Astrocyte of the spinal cord (primary cell): Measurements from ENCODE around the gene AURKA.

Source experiments
- DNase-seq: peaks from one replicate; pipeline ENCODE4 v3.0.0; 2011; ENCODE audit warnings: low read depth, low spot score
- H3K4me3 ChIP-seq: 2 replicates; pipeline ENCODE4 v1.5.1; 2011; ENCODE audit warnings: low read depth, mild to moderate bottlenecking, low read length, moderate library complexity
- CTCF ChIP-seq: IDR thresholded peaks from 2 replicates; pipeline ENCODE4 v1.5.1; 2012; ENCODE audit warnings: low read depth, mild to moderate bottlenecking, low read length, inconsistent platforms
- in situ Hi-C: cut with HindIII; loops from 2 replicates; pipeline ENCODE4 v1.10.0; 2017; ENCODE audit warnings: low sequenced_read_pairs

The AURKA gene

GRCh38 chr20:56386219-56386618, 5.8 kb downstream of the AURKA start:
- no peak for DNase-seq
- in situ Hi-C loops = no loop called here
- TF ChIP-seq CTCF = no peak
- H3K4me3 ChIP-seq = no peak overlapping the region

- no peak for DNase-seq
- no peak overlapping the region for H3K4me3 ChIP-seq
- in situ Hi-C loops = no loop called here
- TF ChIP-seq CTCF = no peak
Observed at GRCh38 chr20:56385130-56385529, 6.9 kb downstream of the AURKA start.

- no peak overlapping the region for H3K4me3 ChIP-seq
- DNase-seq = no peak
- TF ChIP-seq CTCF = no peak
- in situ Hi-C loops = no loop called here
Observed at GRCh38 chr20:56383334-56383733, 8.7 kb downstream of the AURKA start.

GRCh38 chr20:56382696-56383095, 9.3 kb downstream of the AURKA start:
- no peak for DNase-seq
- in situ Hi-C loops = no loop called here
- TF ChIP-seq CTCF = no peak
- no peak overlapping the region for H3K4me3 ChIP-seq

GRCh38 chr20:56381501-56381900, 10.5 kb downstream of the AURKA start:
- TF ChIP-seq CTCF = no peak
- in situ Hi-C loops = no loop called here
- no peak for DNase-seq
- no peak overlapping the region for H3K4me3 ChIP-seq

- no peak overlapping the region for H3K4me3 ChIP-seq
- in situ Hi-C loops = no loop called here
- no peak for TF ChIP-seq CTCF
- DNase-seq = peak; percentile 12
Observed at GRCh38 chr20:56380375-56380774, 11.6 kb downstream of the AURKA start.

GRCh38 chr20:56378386-56378785, 13.6 kb downstream of the AURKA start:
- in situ Hi-C loops = no loop called here
- no peak for DNase-seq
- no peak for TF ChIP-seq CTCF

More at GRCh38 chr20:56378386-56378785, 13.6 kb downstream of the AURKA start:
- no peak overlapping the region for H3K4me3 ChIP-seq
